Coronary artery (tissue), 2 donors: ENCODE data around the gene GPR143.
A peak's percentile ranks its signal among the peaks of the same experiment; 100 is the strongest.
"Not testable (repeated sequence)": the region's sequence is repeated elsewhere in the genome, so short reads cannot be mapped to it uniquely, and the experiment has no call there.

Experiments
- DNase-seq: peaks from one replicate; pipeline ENCODE4 v3.0.0-alpha.2; 2017; ENCODE audit warnings: low spot score
- H3K27ac ChIP-seq, 2 donors: fragments of 200-600 bp; sonication (generic); one replicate each; pipeline ENCODE4 v1.5.1; 2016 to 2019
- H3K4me3 ChIP-seq: fragments of 200-600 bp; sonication (generic); 2 replicates; pipeline ENCODE4 v1.5.1; 2016; ENCODE audit warnings: mild to moderate bottlenecking, moderate library complexity
- TF ChIP-seq, protein P1 (sequence below): fragments of 200-600 bp; sonication (generic); IDR thresholded peaks from one replicate; pipeline ENCODE4 v1.5.1; 2019; ENCODE audit warnings: antibody characterized with exemption

Gene GPR143

DNA sequence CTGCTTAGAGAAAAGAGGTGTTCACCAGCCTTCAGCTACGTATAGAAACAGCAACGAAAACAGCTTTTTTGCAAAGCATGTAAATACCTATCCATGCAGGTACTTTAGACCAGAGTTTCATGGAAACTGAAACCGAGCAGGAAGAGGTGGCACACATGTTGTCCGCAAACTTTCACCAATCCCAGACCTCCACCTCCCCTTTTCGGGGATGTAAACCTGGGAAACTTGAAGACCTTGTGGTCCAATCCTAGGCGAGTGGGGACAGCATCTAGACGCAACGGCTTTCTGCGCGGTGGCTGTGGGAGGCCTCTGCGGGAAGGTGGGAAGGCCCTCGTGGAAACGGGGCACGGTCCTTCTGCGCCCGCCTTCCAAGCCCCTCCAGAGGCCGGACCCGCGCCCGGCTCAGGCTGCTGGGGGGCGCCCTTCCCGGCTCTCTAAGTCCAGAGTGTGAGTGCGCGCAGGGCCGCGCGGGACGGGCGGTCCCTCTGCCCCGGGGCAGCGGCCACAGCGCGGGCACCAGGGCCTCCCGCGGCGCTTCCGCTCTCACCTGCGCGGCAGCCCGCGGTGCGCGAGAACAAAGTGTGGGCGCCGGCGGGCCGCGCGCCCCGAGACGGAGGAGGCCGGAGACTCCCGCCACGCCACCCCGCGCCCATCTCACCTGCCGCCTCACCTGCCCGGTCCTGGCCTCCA, 19.8 kb upstream of the GPR143 start:
- DNase-seq, result no peak
- no peak overlapping the region for H3K27ac ChIP-seq
- H3K4me3 ChIP-seq, result peak overlapping the region; percentile 52
- TF ChIP-seq, protein P1, sequence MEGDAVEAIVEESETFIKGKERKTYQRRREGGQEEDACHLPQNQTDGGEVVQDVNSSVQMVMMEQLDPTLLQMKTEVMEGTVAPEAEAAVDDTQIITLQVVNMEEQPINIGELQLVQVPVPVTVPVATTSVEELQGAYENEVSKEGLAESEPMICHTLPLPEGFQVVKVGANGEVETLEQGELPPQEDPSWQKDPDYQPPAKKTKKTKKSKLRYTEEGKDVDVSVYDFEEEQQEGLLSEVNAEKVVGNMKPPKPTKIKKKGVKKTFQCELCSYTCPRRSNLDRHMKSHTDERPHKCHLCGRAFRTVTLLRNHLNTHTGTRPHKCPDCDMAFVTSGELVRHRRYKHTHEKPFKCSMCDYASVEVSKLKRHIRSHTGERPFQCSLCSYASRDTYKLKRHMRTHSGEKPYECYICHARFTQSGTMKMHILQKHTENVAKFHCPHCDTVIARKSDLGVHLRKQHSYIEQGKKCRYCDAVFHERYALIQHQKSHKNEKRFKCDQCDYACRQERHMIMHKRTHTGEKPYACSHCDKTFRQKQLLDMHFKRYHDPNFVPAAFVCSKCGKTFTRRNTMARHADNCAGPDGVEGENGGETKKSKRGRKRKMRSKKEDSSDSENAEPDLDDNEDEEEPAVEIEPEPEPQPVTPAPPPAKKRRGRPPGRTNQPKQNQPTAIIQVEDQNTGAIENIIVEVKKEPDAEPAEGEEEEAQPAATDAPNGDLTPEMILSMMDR, result no peak

DNA sequence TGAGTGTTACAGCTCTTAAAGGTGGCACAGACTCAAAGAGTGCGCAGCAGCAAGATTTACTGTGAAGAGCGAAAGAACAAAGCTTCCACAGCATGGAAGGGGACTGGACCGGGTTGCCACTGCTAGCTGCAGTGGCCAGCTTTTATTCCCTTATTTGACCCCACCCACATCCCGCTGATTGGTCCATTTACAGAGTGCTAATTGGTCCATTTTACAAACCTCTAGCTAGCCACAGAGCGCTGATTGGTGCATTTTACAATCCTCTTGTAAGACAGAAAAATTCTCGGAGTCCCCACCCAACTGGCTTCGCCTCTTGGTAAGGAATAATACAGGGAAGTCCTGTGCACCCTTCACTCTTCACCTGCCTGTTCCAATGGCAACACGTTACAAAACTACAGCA, 18.7 kb upstream of the GPR143 start:
- no peak for DNase-seq
- TF ChIP-seq, protein P1, result no peak
- H3K4me3 ChIP-seq, result no peak overlapping the region
- no peak overlapping the region for H3K27ac ChIP-seq

DNA sequence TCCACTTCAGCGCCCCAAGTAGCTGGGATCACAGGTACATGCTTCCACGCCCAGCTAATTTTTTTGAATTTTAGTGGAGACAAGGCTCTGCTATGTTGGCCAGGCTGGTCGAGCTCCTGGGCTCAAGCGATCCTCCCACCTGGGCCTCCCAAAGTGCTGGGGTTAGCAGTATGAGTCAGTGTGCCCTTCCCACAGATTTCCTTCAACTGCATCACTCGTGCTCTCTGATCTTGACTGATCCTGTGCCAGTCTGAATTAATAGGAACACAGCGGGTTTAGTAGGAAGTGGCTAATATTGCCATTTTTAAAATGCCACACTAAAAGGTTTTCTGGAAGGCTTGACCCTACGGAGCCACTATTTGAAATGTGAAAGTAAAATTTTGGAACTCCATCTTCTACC, 16.3 kb upstream of the GPR143 start:
- TF ChIP-seq, protein P1, result no peak
- no peak overlapping the region for H3K4me3 ChIP-seq
- no peak for DNase-seq
- H3K27ac ChIP-seq, result no peak overlapping the region

DNA sequence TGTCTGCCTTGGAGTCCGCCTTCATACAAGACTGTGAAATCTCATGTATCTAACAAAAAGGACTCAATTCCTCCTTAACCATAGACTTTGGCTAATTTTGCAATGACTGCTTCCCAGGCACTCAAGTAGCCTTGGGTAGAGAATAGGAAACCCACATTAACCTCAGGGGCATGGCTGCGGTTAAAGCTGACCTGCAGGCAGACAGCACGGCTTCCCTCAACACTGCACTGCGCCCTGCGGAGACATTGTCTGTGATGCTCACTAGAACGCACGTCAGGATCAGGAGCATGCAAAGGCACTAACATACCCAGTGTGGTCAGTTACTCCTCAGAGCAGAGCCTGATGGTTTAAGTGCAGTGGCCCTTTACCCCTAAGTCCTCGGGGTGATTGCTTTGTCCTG, 10.3 kb upstream of the GPR143 start:
- no peak for DNase-seq
- TF ChIP-seq, protein P1, result no peak

DNA sequence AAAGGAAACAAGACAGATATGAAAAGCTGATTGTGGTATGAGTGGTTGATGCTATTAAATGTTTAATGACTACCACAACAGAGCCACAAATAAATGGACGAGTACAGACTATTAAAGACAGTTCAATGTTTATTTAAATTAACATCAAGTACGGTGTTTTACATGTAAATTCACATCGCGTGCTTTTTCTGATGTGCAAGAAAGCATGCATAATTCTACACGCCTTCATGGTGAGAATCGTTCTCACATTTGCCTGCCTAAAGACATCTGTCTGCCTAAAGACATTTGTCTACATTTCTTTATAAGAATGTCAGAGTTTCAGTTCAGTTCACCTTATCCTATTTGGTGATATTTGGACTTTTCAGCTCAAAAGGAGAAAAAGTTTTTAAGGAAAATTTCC, 7.3 kb upstream of the GPR143 start:
- no peak overlapping the region for H3K4me3 ChIP-seq
- H3K27ac ChIP-seq, result no peak overlapping the region
- TF ChIP-seq, protein P1, result no peak
- no peak for DNase-seq

More for the DNA sequence above, 10.3 kb upstream of the GPR143 start:
- no peak overlapping the region for H3K27ac ChIP-seq
- H3K4me3 ChIP-seq, result no peak overlapping the region

DNA sequence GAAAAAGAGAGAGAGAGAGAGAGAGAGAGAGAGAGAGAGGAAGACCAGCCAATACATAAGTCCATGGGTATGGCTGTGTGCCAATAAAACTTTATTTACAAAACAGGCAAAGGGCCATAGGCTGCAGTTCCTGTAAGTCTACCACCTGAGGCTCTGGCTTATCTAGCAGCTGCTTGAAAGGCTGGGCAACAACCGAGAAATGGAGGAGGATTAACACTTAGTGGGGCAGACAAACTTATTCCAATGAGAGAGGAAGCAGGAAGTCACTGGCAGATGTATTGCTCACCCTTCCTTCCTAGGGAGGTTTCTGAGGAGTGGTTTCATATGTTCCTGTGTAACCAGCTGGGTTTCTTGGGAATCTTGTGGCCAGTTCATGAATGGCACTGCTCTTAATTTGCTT, 4.7 kb upstream of the GPR143 start:
- DNase-seq, result no peak
- Histone ChIP-seq H3K4me3 (no peak overlapping the region), H3K27ac (no peak overlapping the region)
- TF ChIP-seq, protein P1, result no peak

DNA sequence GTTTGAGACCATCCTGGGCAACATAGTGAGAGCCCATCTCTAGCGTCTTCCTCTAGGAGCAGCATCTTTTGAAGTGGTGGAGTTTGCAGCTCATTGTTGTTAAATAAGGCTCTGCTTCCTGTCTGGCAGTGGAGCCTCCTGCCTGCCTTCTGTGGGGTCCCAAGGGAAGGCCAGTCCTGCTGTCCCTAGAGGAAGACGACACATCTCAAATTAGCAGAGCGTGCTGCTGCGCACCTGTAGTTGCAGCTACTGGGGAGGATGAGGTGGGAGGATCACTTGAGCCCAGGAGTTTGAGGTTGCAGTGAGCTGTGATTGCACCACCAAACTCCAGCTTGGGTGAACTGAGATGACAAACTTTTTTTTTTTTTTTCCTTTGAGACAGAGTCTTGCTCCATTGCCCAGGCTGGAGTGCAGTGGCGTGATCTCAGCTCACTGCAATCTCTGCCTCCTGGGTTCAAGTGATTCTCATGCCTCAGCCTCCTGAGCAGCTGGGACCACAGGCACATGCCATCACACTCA, 2.7 kb upstream of the GPR143 start:
- not testable (repeated sequence) for H3K27ac ChIP-seq, H3K4me3 ChIP-seq, DNase-seq
